Measurements from ENCODE around the gene UBE2D2.
A peak's percentile ranks its signal among the peaks of the same experiment; 100 is the strongest.

The UBE2D2 gene

DNA sequence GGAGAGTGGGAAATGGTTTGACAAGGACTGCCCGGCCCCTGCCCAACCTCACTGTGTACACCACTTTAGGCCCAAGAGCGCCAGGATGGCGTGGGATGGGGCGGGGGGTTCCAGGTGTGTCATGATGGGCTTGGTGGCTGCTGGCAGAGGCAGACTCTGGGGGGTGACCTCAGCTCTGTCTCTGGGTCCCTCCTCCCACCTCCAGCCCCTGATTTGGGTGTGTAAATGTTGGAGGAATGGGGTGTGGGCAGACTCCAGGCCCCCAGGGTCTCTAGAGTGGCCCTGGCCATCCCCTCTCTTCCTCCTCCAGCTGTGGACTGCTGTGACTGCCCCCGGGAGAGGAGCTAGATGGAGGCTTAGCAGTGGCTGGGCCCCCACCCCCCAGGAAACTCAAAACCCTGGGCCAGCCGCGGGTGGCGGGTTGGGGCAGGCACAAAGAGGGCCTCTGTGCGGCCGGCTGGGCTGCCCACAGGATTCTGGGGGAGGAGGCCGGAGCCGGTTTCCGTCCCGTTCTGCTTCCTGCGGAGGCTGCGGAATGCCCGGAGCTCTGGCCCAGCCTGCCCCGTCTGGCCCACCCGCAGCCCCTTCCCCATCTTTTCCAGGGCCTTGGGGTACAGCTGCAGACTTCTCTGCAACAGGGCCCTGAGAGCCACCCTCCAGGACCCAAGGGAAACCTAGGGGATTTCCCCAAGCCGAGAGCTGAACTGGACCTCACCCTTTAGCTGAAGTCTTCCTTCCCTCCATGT lies 110.1 kb downstream of the UBE2D2 start:
- Histone ChIP-seq H2AFZ (ENCODE audit: low read depth, low read length) (no peak overlapping the region), H3K9me3 (ENCODE audit: insufficient read depth, low read length) (peaks cover 5% of the 10 kb centered on the region; the same call in 1 of the 2 replicates), H3K27me3 (ENCODE audit: low read depth, low read length) (no peaks in the 10 kb centered on the region), H3K79me2 (ENCODE audit: low read length) (peaks cover 94% of the 10 kb centered on the region), H4K20me1 (ENCODE audit: insufficient read depth, low read length) (peaks cover 48% of the 10 kb centered on the region), H3K4me3 (ENCODE audit: low read length) (peak overlapping the region; percentile 75), H3K4me2 (ENCODE audit: low read length) (peak overlapping the region; percentile 95), H3K4me1 (ENCODE audit: low read length) (peaks cover 65% of the 10 kb centered on the region), H3K9ac (ENCODE audit: low read length) (peak overlapping the region; percentile 78), H3K27ac (ENCODE audit: low read length) (peak overlapping the region; percentile 91), H3K36me3 (replicated peaks; ENCODE audit: low read depth, low read length) (peaks cover 3% of the 10 kb centered on the region)
- no peak for TF ChIP-seq EZH2phosphoT487 (IDR thresholded peaks at IDR 0.05; ENCODE audit: low read depth)
- TF ChIP-seq, protein P1, sequence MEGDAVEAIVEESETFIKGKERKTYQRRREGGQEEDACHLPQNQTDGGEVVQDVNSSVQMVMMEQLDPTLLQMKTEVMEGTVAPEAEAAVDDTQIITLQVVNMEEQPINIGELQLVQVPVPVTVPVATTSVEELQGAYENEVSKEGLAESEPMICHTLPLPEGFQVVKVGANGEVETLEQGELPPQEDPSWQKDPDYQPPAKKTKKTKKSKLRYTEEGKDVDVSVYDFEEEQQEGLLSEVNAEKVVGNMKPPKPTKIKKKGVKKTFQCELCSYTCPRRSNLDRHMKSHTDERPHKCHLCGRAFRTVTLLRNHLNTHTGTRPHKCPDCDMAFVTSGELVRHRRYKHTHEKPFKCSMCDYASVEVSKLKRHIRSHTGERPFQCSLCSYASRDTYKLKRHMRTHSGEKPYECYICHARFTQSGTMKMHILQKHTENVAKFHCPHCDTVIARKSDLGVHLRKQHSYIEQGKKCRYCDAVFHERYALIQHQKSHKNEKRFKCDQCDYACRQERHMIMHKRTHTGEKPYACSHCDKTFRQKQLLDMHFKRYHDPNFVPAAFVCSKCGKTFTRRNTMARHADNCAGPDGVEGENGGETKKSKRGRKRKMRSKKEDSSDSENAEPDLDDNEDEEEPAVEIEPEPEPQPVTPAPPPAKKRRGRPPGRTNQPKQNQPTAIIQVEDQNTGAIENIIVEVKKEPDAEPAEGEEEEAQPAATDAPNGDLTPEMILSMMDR (IDR thresholded peaks at IDR 0.05; ENCODE audit: low read depth, low read length) = no peak

DNA sequence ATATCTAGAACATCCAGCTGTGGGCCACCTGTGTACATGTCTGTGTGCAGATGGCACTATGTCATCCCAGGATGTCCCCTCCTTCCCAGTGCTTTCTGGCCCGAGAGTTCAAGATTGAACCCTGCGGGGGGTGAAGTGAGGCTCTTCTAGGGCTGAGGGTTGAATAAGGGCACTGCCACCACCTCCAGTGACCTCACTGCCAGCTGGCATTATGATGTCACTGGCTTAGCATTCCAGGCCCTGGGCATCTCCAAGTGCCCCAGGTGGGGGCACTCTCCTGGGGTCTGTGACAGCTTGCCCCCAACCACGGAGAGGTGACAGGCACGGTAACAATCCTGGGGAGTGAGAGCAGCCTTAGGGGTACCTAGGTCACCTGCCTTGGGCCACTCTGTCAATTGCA lies 114.1 kb downstream of the UBE2D2 start:
- Histone ChIP-seq H3K27me3 (ENCODE audit: low read depth, low read length) (no peaks in the 10 kb centered on the region), H3K36me3 (replicated peaks; ENCODE audit: low read depth, low read length) (peaks cover 5% of the 10 kb centered on the region), H3K27ac (ENCODE audit: low read length) (no peak overlapping the region), H3K4me1 (ENCODE audit: low read length) (peaks cover 28% of the 10 kb centered on the region), H4K20me1 (ENCODE audit: insufficient read depth, low read length) (peaks cover 66% of the 10 kb centered on the region), H3K4me3 (ENCODE audit: low read length) (no peak overlapping the region), H3K9me3 (ENCODE audit: insufficient read depth, low read length) (peaks cover 5% of the 10 kb centered on the region; the same call in 1 of the 2 replicates), H3K9ac (ENCODE audit: low read length) (no peak overlapping the region), H3K79me2 (ENCODE audit: low read length) (peaks cover 69% of the 10 kb centered on the region), H2AFZ (ENCODE audit: low read depth, low read length) (no peak overlapping the region), H3K4me2 (ENCODE audit: low read length) (no peak overlapping the region)
- TF ChIP-seq EZH2phosphoT487 (IDR thresholded peaks at IDR 0.05; ENCODE audit: low read depth) = no peak
- TF ChIP-seq, protein P1 (IDR thresholded peaks at IDR 0.05; ENCODE audit: low read depth, low read length) = no peak

DNA sequence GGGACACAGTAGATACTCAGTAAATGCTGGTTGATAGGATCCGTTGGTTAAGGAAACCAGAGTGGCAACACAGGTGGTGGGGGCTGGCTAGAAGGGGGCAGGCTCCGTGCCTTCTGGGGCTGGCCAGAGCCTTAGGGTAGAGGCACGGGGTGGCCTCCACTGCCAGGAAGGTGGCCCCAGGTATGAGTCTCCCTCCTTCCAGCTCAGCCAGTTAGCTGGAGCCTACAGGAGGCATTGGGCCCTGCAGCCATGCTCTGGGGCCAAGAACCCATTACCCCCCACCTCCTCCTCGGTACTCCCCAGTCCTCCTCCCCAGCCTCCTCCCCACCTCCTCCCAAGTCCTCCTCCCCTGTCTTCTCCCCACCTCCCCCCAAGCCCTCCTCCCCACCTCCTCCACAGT lies 114.7 kb downstream of the UBE2D2 start:
- H4K20me1 ChIP-seq (ENCODE audit: insufficient read depth, low read length) = peaks cover 66% of the 10 kb centered on the region
- H3K9me3 ChIP-seq (ENCODE audit: insufficient read depth, low read length) = peaks cover 1% of the 10 kb centered on the region; the same call in 1 of the 2 replicates
- no peak overlapping the region for H3K9ac ChIP-seq (ENCODE audit: low read length)
- H3K4me3 ChIP-seq (ENCODE audit: low read length) = no peak overlapping the region
- peaks cover 5% of the 10 kb centered on the region for H3K36me3 ChIP-seq (replicated peaks; ENCODE audit: low read depth, low read length)
- peaks cover 62% of the 10 kb centered on the region for H3K79me2 ChIP-seq (ENCODE audit: low read length)
- no peaks in the 10 kb centered on the region for H3K27me3 ChIP-seq (ENCODE audit: low read depth, low read length)
- TF ChIP-seq, protein P1 (IDR thresholded peaks at IDR 0.05; ENCODE audit: low read depth, low read length) = no peak
- TF ChIP-seq EZH2phosphoT487 (IDR thresholded peaks at IDR 0.05; ENCODE audit: low read depth) = no peak
- peaks cover 22% of the 10 kb centered on the region for H3K4me1 ChIP-seq (ENCODE audit: low read length)
- H3K27ac ChIP-seq (ENCODE audit: low read length) = no peak overlapping the region
- H2AFZ ChIP-seq (ENCODE audit: low read depth, low read length) = no peak overlapping the region
- no peak overlapping the region for H3K4me2 ChIP-seq (ENCODE audit: low read length)

DNA sequence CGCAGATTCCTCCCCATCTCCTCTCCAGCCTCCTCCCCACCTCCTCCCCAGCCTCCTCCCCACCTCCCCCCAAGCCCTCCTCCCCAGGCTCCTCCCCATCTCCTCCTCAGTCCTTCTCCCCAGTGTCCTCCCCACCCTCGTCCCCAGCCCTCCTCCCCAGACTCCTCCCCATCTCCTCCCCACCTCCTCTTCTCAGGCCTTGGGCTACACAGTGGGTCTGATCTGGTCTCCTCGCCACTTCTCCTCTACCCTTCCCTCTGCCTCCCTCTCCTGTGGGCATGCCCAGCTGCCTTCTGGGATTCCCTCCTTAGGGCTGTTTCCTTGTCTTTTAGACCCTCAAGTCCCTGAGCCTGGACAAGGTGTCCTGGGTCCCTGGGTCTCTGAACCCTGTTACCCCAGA lies 115.3 kb downstream of the UBE2D2 start:
- Histone ChIP-seq H3K4me3 (ENCODE audit: low read length) (no peak overlapping the region), H3K4me2 (ENCODE audit: low read length) (no peak overlapping the region), H4K20me1 (ENCODE audit: insufficient read depth, low read length) (peaks cover 65% of the 10 kb centered on the region), H3K4me1 (ENCODE audit: low read length) (peaks cover 16% of the 10 kb centered on the region), H3K9ac (ENCODE audit: low read length) (no peak overlapping the region), H3K9me3 (ENCODE audit: insufficient read depth, low read length) (no peaks in the 10 kb centered on the region), H3K79me2 (ENCODE audit: low read length) (peaks cover 57% of the 10 kb centered on the region), H3K27ac (ENCODE audit: low read length) (no peak overlapping the region), H2AFZ (ENCODE audit: low read depth, low read length) (no peak overlapping the region), H3K27me3 (ENCODE audit: low read depth, low read length) (no peaks in the 10 kb centered on the region), H3K36me3 (replicated peaks; ENCODE audit: low read depth, low read length) (peaks cover 5% of the 10 kb centered on the region)
- no peak for TF ChIP-seq EZH2phosphoT487 (IDR thresholded peaks at IDR 0.05; ENCODE audit: low read depth)
- TF ChIP-seq, protein P1 (IDR thresholded peaks at IDR 0.05; ENCODE audit: low read depth, low read length) = no peak

Data from OCI-LY3 (cell line).